ENCODE results near the gene C6orf89.
"Not testable (repeated sequence)": the region's sequence is repeated elsewhere in the genome, so short reads cannot be mapped to it uniquely, and the experiment has no call there.

C6orf89 gene

GRCh38 chr6:36888115-36888643 lies 2.4 kb downstream of the C6orf89 start:
- no peak for DNase-seq

- DNase-seq = no peak
These were observed 3.1 kb downstream of the C6orf89 start for GRCh38 chr6:36888654-36889481.

GRCh38 chr6:36890112-36890663 lies 4.4 kb downstream of the C6orf89 start:
- no peak for DNase-seq

GRCh38 chr6:36891153-36891552 lies 5.4 kb downstream of the C6orf89 start:
- not testable (repeated sequence) for DNase-seq

GRCh38 chr6:36893976-36894932 lies 8.5 kb downstream of the C6orf89 start:
- no peak for DNase-seq

- DNase-seq = no peak
These were observed 11.9 kb downstream of the C6orf89 start for GRCh38 chr6:36897609-36898008.

- no peak for DNase-seq
These were observed 18.4 kb downstream of the C6orf89 start for GRCh38 chr6:36904114-36904513.

GRCh38 chr6:36904851-36905393 lies 19.2 kb downstream of the C6orf89 start:
- no peak for DNase-seq

- DNase-seq = peak in 1 of 2 experiments; percentile 30
These were observed 21.0 kb downstream of the C6orf89 start for GRCh38 chr6:36906539-36907325.

GRCh38 chr6:36907781-36908180 lies 22.0 kb downstream of the C6orf89 start:
- DNase-seq = no peak

- no peak for DNase-seq
These were observed 23.0 kb downstream of the C6orf89 start for GRCh38 chr6:36908747-36909146.

GRCh38 chr6:36912030-36912454 lies 26.3 kb downstream of the C6orf89 start:
- DNase-seq = no peak

- no peak for DNase-seq
These were observed 26.8 kb downstream of the C6orf89 start for GRCh38 chr6:36912586-36912985.

GRCh38 chr6:36913082-36913481 lies 27.3 kb downstream of the C6orf89 start:
- no peak for DNase-seq

GRCh38 chr6:36914227-36914794 lies 28.6 kb downstream of the C6orf89 start:
- DNase-seq = no peak

GRCh38 chr6:36915599-36915998 lies 29.8 kb downstream of the C6orf89 start:
- DNase-seq = no peak

GRCh38 chr6:36916126-36916525 lies 30.4 kb downstream of the C6orf89 start:
- no peak for DNase-seq

- DNase-seq = no peak
These were observed 31.9 kb downstream of the C6orf89 start for GRCh38 chr6:36917541-36918193.

GRCh38 chr6:36920049-36920448 lies 34.3 kb downstream of the C6orf89 start:
- DNase-seq = no peak

- DNase-seq = no peak
These were observed 34.8 kb downstream of the C6orf89 start for GRCh38 chr6:36920546-36920945.

GRCh38 chr6:36924131-36924530 lies 38.4 kb downstream of the C6orf89 start:
- no peak for DNase-seq

All from SHP77 (cell line).